Activated CD4-positive, alpha-beta T cell treated with anti-CD3 and anti-CD28 coated beads, Interleukin-2, amount 50 U/mL, for 24 hours (primary cell): ENCODE results near the gene YWHAH.

ENCODE experiments used
- DNase-seq, 2 donors: peaks; one replicate each; pipeline ENCODE4 v3.0.0-alpha.2; 2020; ENCODE audit warnings: low read depth in 1 of 2, low spot score in 1 of 2

The YWHAH gene

GRCh38 chr22:31947296-31947695 is 3.0 kb downstream of the YWHAH start:
- DNase-seq: no peak

GRCh38 chr22:31948002-31948401 is 3.7 kb downstream of the YWHAH start:
- DNase-seq: no peak

- DNase-seq: no peak
Measured at GRCh38 chr22:31950226-31950625, 5.9 kb downstream of the YWHAH start.

- no peak for DNase-seq
Measured at GRCh38 chr22:31951194-31952093, 7.1 kb downstream of the YWHAH start.

- DNase-seq: no peak
Measured at GRCh38 chr22:31952094-31952401, 7.7 kb downstream of the YWHAH start.

GRCh38 chr22:31952472-31952871 is 8.1 kb downstream of the YWHAH start:
- no peak for DNase-seq

- DNase-seq: no peak
Measured at GRCh38 chr22:31953261-31953660, 8.9 kb downstream of the YWHAH start.

GRCh38 chr22:31954535-31955523 is 10.5 kb downstream of the YWHAH start:
- DNase-seq: no peak

GRCh38 chr22:31956360-31956759 is 12.0 kb downstream of the YWHAH start:
- no peak for DNase-seq

- no peak for DNase-seq
Measured at GRCh38 chr22:31957970-31958594, 13.7 kb downstream of the YWHAH start.

- DNase-seq: no peak
Measured at GRCh38 chr22:31958625-31959239, 14.4 kb downstream of the YWHAH start.

GRCh38 chr22:31960767-31961166 is 16.4 kb downstream of the YWHAH start:
- DNase-seq: no peak

- no peak for DNase-seq
Measured at GRCh38 chr22:31962387-31963125, 18.2 kb downstream of the YWHAH start.

- no peak for DNase-seq
Measured at GRCh38 chr22:31968022-31968421, 23.7 kb downstream of the YWHAH start.

GRCh38 chr22:31969789-31970489 is 25.6 kb downstream of the YWHAH start:
- peak; percentile 35 to 45 for DNase-seq

GRCh38 chr22:31970490-31971444 is 26.4 kb downstream of the YWHAH start:
- DNase-seq: peak; percentile 71 to 87

GRCh38 chr22:31972180-31972579 is 27.8 kb downstream of the YWHAH start:
- no peak for DNase-seq

GRCh38 chr22:31973739-31974138 is 29.4 kb downstream of the YWHAH start:
- no peak for DNase-seq
